Measurements from ENCODE around the gene SPZ1. TPM values are rescaled to one million over a fixed set of nuclear protein-coding genes. Genes with fewer than 3 reads are reported as not detected.

SPZ1 gene
- total and polyA plus RNA-seq, 2 donors (not counting 1 experiment from before 2014, with no cell fraction given) = not detected

GRCh38 chr5:80368661-80369480 lies 49.1 kb downstream of the SPZ1 start:
- H3K36me3 ChIP-seq (ENCODE audit: control insufficient read depth, insufficient read depth, low read length) = no peaks in the 10 kb centered on the region
- H4K20me1 ChIP-seq (ENCODE audit: control insufficient read depth, extremely low read depth, insufficient read depth, low read length) = no peaks in the 10 kb centered on the region
- no peak overlapping the region for H3K9ac ChIP-seq (ENCODE audit: insufficient read depth, low read length)
- H2AFZ ChIP-seq (ENCODE audit: low read length) = no peak overlapping the region
- H3K4me2 ChIP-seq (ENCODE audit: extremely low read depth, insufficient read depth, low read length) = no peak overlapping the region
- no peak overlapping the region for H3K27ac ChIP-seq (ENCODE audit: insufficient read depth, low read length)
- no peak for DNase-seq (ENCODE audit: low read depth in 2 of 2)
- H3K4me1 ChIP-seq (ENCODE audit: control insufficient read depth, extremely low read depth, insufficient read depth, low read length) = no peaks in the 10 kb centered on the region
- no peaks in the 10 kb centered on the region for H3K27me3 ChIP-seq (ENCODE audit: control insufficient read depth, insufficient read depth, low read length)
- no peaks in the 10 kb centered on the region for H3K79me2 ChIP-seq (ENCODE audit: control insufficient read depth, insufficient read depth, low read length)
- H3K4me3 ChIP-seq (replicated peaks in 1 of 4; ENCODE audit: control extremely low read depth in 1 of 4, insufficient read depth in 1 of 4, low read depth in 3 of 4, low read length in 4 of 4) = no peak overlapping the region
- H3K9me3 ChIP-seq (ENCODE audit: control insufficient read depth, insufficient read depth, low read depth, low read length) = no peaks in the 10 kb centered on the region
- no peak for TF ChIP-seq CTCF (conservative IDR thresholded peaks at IDR 0.05 in 1 of 2, IDR thresholded peaks at IDR 0.05 in 1 of 2; ENCODE audit: low read depth in 1 of 2, low read length in 2 of 2)

DNA sequence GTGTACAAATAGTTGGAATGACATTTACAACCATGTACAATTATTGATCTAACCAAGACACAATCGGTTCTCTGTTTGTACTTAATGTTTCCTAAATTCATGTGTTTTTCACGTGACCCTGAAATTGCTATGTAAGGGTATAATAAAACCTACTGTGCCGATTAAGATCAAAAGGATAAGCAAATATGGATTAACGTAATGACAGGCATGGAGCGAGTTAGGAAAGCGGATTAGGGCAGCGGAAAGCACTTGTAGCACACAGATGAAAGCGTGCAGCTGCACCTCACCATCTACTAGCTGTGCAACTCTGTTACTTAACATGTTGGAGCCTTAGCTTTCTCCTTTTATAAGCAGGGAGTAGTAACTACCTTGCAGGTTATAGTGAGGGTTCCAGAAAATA lies 49.7 kb downstream of the SPZ1 start:
- no peaks in the 10 kb centered on the region for H3K36me3 ChIP-seq (ENCODE audit: control insufficient read depth, insufficient read depth, low read length)
- no peak overlapping the region for H3K4me2 ChIP-seq (ENCODE audit: extremely low read depth, insufficient read depth, low read length)
- H4K20me1 ChIP-seq (ENCODE audit: control insufficient read depth, extremely low read depth, insufficient read depth, low read length) = no peaks in the 10 kb centered on the region
- no peaks in the 10 kb centered on the region for H3K79me2 ChIP-seq (ENCODE audit: control insufficient read depth, insufficient read depth, low read length)
- H3K4me3 ChIP-seq (replicated peaks in 1 of 4; ENCODE audit: control extremely low read depth in 1 of 4, insufficient read depth in 1 of 4, low read depth in 3 of 4, low read length in 4 of 4) = no peak overlapping the region
- no peak overlapping the region for H3K27ac ChIP-seq (ENCODE audit: insufficient read depth, low read length)
- H3K4me1 ChIP-seq (ENCODE audit: control insufficient read depth, extremely low read depth, insufficient read depth, low read length) = no peaks in the 10 kb centered on the region
- H3K9me3 ChIP-seq (ENCODE audit: control insufficient read depth, insufficient read depth, low read depth, low read length) = no peaks in the 10 kb centered on the region
- TF ChIP-seq CTCF (conservative IDR thresholded peaks at IDR 0.05 in 1 of 2, IDR thresholded peaks at IDR 0.05 in 1 of 2; ENCODE audit: low read depth in 1 of 2, low read length in 2 of 2) (no peak), EZH2 (IDR thresholded peaks at IDR 0.05; ENCODE audit: low read length, missing control alignments) (no peak)
- H3K9ac ChIP-seq (ENCODE audit: insufficient read depth, low read length) = no peak overlapping the region
- H3K27me3 ChIP-seq (ENCODE audit: control insufficient read depth, insufficient read depth, low read length) = no peaks in the 10 kb centered on the region
- H2AFZ ChIP-seq (ENCODE audit: low read length) = no peak overlapping the region
- DNase-seq (ENCODE audit: low read depth in 2 of 2) = peak in 1 of 2 donors; percentile 1

DNA sequence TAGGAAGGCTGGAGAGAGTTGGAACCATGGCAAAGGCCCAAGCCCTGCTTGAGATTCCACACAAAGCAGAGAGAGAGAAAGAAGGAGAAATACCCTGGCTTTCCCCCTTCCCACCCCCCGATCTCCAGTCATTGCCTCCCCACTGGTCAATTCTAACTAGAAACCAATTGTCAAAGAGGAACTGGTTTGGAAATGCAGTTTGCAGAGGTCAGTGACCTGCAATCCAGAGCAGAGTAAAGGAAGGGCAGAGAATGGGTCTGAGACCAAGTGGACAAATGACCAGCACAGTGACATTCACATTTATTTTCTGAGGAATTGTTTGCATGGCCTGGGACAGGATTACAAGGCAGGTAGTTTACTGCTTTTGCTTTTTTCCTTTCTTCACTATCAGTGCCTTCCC lies 50.6 kb downstream of the SPZ1 start:
- DNase-seq (ENCODE audit: low read depth in 2 of 2) = no peak
- H4K20me1 ChIP-seq (ENCODE audit: control insufficient read depth, extremely low read depth, insufficient read depth, low read length) = no peaks in the 10 kb centered on the region
- no peak overlapping the region for H3K27ac ChIP-seq (ENCODE audit: insufficient read depth, low read length)
- H3K4me1 ChIP-seq (ENCODE audit: control insufficient read depth, extremely low read depth, insufficient read depth, low read length) = no peaks in the 10 kb centered on the region
- TF ChIP-seq CTCF (conservative IDR thresholded peaks at IDR 0.05 in 1 of 2, IDR thresholded peaks at IDR 0.05 in 1 of 2; ENCODE audit: low read depth in 1 of 2, low read length in 2 of 2) (no peak), EZH2 (IDR thresholded peaks at IDR 0.05; ENCODE audit: low read length, missing control alignments) (no peak)
- H3K4me3 ChIP-seq (replicated peaks in 1 of 4; ENCODE audit: control extremely low read depth in 1 of 4, insufficient read depth in 1 of 4, low read depth in 3 of 4, low read length in 4 of 4) = no peak overlapping the region
- H3K9me3 ChIP-seq (ENCODE audit: control insufficient read depth, insufficient read depth, low read depth, low read length) = no peaks in the 10 kb centered on the region
- no peaks in the 10 kb centered on the region for H3K79me2 ChIP-seq (ENCODE audit: control insufficient read depth, insufficient read depth, low read length)
- no peaks in the 10 kb centered on the region for H3K27me3 ChIP-seq (ENCODE audit: control insufficient read depth, insufficient read depth, low read length)
- no peak overlapping the region for H3K4me2 ChIP-seq (ENCODE audit: extremely low read depth, insufficient read depth, low read length)
- no peak overlapping the region for H2AFZ ChIP-seq (ENCODE audit: low read length)
- no peak overlapping the region for H3K9ac ChIP-seq (ENCODE audit: insufficient read depth, low read length)
- no peaks in the 10 kb centered on the region for H3K36me3 ChIP-seq (ENCODE audit: control insufficient read depth, insufficient read depth, low read length)

Other genes with a start within 250 kb of the SPZ1 start
- 10.9 and 11.3 TPM in 2 replicates for gene SERINC5, start 64.0 kb upstream of the SPZ1 start, total RNA-seq
- gene SERINC5, start 64.0 kb upstream of the SPZ1 start, polyA plus RNA-seq = 8.9 and 9.5 TPM in 2 replicates
- 34.2 and 37.0 TPM in 2 replicates for gene ZFYVE16, start 88.1 kb downstream of the SPZ1 start, total RNA-seq
- 9.8 and 12.9 TPM in 2 replicates for gene ZFYVE16, start 88.1 kb downstream of the SPZ1 start, polyA plus RNA-seq
- gene FAM151B, start 168.1 kb downstream of the SPZ1 start, total RNA-seq = 3.9 and 4.8 TPM in 2 replicates
- 3.0 and 4.9 TPM in 2 replicates for gene FAM151B, start 168.1 kb downstream of the SPZ1 start, polyA plus RNA-seq